Peyer's patch (tissue), 4 donors: Measurements from ENCODE around the gene ATP12A. TPM values are rescaled to one million over a fixed set of nuclear protein-coding genes. Genes with fewer than 3 reads are reported as not detected.
"Not testable (repeated sequence)": the region's sequence is repeated elsewhere in the genome, so short reads cannot be mapped to it uniquely, and the experiment has no call there.

Experiments used
- DNase-seq, 3 donors: peaks; one replicate each; pipeline ENCODE4 v3.0.0-alpha.2; 2017 to 2019
- H3K27ac ChIP-seq, 4 donors: fragments of 200-600 bp; sonication (generic); one replicate each; pipeline ENCODE4 v1.5.1; 2016 to 2019
- H3K27me3 ChIP-seq, 2 donors: fragments of 200-600 bp; sonication (generic); one replicate each; pipeline ENCODE4 v1.5.1; 2019
- H3K36me3 ChIP-seq, 3 donors: fragments of 200-600 bp; sonication (generic); one replicate each; pipeline ENCODE4 v1.5.1; 2016 to 2019
- H3K4me1 ChIP-seq, 4 donors: fragments of 200-600 bp; sonication (generic); one replicate each; pipeline ENCODE4 v1.5.1; 2016 to 2019
- H3K4me3 ChIP-seq, 4 donors: fragments of 200-600 bp; sonication (generic); 1 replicate in 3 of 4; 2 replicates in 1 of 4; pipeline ENCODE4 v1.5.1; 2016 to 2019; ENCODE audit warnings: mild to moderate bottlenecking in 1 of 4
- H3K9me3 ChIP-seq, 4 donors: fragments of 200-600 bp; sonication (generic); one replicate each; pipeline ENCODE4 v1.5.1; 2016 to 2019; ENCODE audit warnings: mild to moderate bottlenecking in 1 of 4
- POLR2A ChIP-seq, 2 donors: fragments of 450-650 bp; IDR thresholded peaks; one replicate each; pipeline ENCODE4 v1.5.1; 2017; ENCODE audit warnings: antibody characterized with exemption in 2 of 2, mild to moderate bottlenecking in 2 of 2, moderate library complexity in 2 of 2
- total RNA-seq, 4 donors: library from RNA; depleted of rRNA; stranded (reverse); fragments of >200 nt; gene quantifications; one replicate each; pipeline ENCODE4 v1.1.0, GENCODE V29; 2016
- TF ChIP-seq, protein P1 (sequence below), 6 experiments: fragments of 450-650 bp in 4 of 6; fragments of 200-600 bp in 2 of 6; sonication (generic) in 1 of 6; IDR thresholded peaks; one replicate each; pipeline ENCODE4 v1.5.1; 2017 to 2019; ENCODE audit warnings: antibody characterized with exemption in 6 of 6, mild to moderate bottlenecking in 3 of 6, moderate library complexity in 1 of 6

ATP12A gene
- total RNA-seq, 4 donors from 2014 or later: not detected

DNA sequence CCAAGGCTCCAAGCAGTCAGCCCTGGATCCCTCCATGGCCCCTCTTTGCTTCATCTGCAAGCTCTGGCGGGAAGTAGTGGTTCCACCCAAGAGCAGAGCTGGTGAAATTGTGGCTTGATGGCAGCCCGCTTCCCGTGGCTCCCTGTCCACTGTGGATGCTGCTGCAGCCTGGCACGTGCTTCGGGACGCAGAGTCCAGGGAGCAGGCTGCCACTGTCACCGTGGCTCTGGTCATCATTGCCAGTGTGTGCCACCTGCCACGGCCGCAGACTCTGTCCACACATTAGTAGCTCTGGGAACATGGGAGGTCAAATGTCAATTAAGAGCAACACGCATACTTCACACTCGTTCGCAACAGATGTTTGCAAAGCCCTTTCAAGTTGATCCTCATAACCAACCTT, 43.0 kb downstream of the ATP12A start:
- Histone ChIP-seq H3K27ac (no peak overlapping the region), H3K27me3 (no peaks in the 10 kb centered on the region), H3K9me3 (no peaks in the 10 kb centered on the region), H3K4me3 (no peak overlapping the region), H3K4me1 (no peaks in the 10 kb centered on the region), H3K36me3 (no peaks in the 10 kb centered on the region)
- no peak for TF ChIP-seq POLR2A (IDR thresholded peaks at IDR 0.05)
- TF ChIP-seq, protein P1, sequence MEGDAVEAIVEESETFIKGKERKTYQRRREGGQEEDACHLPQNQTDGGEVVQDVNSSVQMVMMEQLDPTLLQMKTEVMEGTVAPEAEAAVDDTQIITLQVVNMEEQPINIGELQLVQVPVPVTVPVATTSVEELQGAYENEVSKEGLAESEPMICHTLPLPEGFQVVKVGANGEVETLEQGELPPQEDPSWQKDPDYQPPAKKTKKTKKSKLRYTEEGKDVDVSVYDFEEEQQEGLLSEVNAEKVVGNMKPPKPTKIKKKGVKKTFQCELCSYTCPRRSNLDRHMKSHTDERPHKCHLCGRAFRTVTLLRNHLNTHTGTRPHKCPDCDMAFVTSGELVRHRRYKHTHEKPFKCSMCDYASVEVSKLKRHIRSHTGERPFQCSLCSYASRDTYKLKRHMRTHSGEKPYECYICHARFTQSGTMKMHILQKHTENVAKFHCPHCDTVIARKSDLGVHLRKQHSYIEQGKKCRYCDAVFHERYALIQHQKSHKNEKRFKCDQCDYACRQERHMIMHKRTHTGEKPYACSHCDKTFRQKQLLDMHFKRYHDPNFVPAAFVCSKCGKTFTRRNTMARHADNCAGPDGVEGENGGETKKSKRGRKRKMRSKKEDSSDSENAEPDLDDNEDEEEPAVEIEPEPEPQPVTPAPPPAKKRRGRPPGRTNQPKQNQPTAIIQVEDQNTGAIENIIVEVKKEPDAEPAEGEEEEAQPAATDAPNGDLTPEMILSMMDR (IDR thresholded peaks at IDR 0.05): no peak
- DNase-seq: peak in 1 of 3 donors; percentile 0

DNA sequence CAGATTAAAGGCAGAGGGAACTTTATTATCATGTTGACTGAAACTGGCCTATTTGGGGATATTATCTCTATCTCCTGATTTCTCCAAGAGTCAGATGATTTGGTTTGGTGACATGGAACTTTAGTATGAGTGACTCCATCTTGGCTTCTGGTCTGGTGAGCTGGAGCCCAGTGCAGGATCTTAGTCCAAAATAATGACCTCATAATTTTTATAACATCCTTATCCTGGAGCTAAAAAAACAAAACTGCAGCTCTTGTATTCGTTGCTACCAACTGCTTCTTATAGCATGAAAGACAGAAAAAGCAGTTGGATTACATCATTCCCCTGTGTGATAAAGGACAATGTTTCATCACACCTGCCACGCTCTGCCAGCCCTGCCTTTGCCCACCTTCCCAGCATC, 44.5 kb downstream of the ATP12A start:
- no peak for TF ChIP-seq POLR2A (IDR thresholded peaks at IDR 0.05)
- TF ChIP-seq, protein P1 (IDR thresholded peaks at IDR 0.05): no peak
- Histone ChIP-seq H3K4me1 (no peaks in the 10 kb centered on the region), H3K4me3 (no peak overlapping the region), H3K27me3 (no peaks in the 10 kb centered on the region), H3K9me3 (no peaks in the 10 kb centered on the region), H3K27ac (no peak overlapping the region), H3K36me3 (no peaks in the 10 kb centered on the region)
- DNase-seq: peak in 1 of 3 donors; percentile 0

DNA sequence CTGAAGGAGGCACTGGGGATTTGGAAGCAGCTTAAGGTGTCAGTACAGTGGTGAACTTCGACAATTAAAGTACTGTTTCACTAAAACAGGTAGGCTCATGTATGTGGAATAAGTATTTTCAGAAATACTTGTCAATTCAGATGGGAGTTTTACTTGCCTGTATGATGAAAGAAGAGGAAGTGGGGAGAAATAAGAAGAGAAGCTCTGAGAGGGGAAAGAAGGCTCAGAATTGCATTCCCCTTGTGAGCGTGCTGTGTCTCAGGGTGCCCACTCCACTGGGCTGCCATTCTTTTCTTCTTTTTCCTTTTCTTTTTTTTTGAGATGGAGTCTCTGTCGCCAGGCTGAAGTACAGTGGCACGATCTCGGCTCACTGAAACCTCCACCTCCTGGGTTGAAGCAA, 45.2 kb downstream of the ATP12A start:
- TF ChIP-seq, protein P1 (IDR thresholded peaks at IDR 0.05): no peak
- no peak for TF ChIP-seq POLR2A (IDR thresholded peaks at IDR 0.05)
- peak in 1 of 3 donors; percentile 0 for DNase-seq
- Histone ChIP-seq H3K27me3 (no peaks in the 10 kb centered on the region), H3K4me3 (no peak overlapping the region), H3K9me3 (no peaks in the 10 kb centered on the region), H3K36me3 (no peaks in the 10 kb centered on the region), H3K27ac (no peak overlapping the region), H3K4me1 (no peaks in the 10 kb centered on the region)

DNA sequence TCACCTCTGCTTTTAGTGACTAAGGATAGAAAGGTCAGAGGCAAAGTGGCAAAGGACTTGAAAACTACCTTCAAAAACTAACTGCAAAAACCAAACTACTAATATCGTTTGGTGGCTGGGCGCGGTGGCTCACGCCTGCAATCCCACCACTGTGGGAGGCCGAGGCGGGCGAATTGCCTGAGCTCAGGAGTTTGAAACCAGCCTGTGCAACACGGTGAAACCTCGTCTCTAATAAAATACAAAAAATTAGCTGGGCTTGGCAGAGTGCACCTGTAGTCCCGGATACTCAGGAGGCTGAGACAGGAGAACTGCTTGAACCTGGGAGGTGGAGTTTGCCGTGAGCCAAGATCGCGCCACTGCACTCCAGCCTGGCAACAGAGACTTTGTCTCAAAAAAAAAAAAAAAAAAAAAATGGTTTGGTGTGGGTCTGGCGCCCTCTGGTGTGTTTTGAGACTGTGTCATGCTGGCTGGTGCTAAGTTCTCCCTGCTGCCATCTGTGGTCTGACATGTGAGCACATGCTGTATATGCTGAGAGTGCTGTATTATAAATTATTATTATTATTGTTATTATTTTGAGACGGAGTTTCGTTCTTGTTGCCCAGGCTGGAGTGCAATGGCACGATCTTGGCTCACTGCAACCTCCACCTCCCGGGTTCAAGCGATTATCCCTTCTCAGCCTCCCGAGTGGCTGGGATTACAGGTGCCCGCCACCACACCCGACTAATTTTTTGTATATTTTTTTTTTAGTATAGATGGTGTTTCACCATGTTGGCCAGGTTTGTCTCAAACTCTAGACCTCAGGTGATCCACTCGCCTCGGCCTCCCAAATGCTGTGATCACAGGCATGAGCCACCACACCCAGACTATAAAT, 47.8 kb downstream of the ATP12A start:
- peak in 2 of 3 donors; percentile 60 to 81 for DNase-seq
- Histone ChIP-seq H3K4me3 (no peak overlapping the region), H3K27me3 (no peaks in the 10 kb centered on the region), H3K9me3 (no peaks in the 10 kb centered on the region), H3K36me3 (no peaks in the 10 kb centered on the region), H3K4me1 (no peaks in the 10 kb centered on the region), H3K27ac (no peak overlapping the region)
- TF ChIP-seq, protein P1 (IDR thresholded peaks at IDR 0.05): peak; percentile 38 to 88 (median 72)
- TF ChIP-seq POLR2A (IDR thresholded peaks at IDR 0.05): no peak

DNA sequence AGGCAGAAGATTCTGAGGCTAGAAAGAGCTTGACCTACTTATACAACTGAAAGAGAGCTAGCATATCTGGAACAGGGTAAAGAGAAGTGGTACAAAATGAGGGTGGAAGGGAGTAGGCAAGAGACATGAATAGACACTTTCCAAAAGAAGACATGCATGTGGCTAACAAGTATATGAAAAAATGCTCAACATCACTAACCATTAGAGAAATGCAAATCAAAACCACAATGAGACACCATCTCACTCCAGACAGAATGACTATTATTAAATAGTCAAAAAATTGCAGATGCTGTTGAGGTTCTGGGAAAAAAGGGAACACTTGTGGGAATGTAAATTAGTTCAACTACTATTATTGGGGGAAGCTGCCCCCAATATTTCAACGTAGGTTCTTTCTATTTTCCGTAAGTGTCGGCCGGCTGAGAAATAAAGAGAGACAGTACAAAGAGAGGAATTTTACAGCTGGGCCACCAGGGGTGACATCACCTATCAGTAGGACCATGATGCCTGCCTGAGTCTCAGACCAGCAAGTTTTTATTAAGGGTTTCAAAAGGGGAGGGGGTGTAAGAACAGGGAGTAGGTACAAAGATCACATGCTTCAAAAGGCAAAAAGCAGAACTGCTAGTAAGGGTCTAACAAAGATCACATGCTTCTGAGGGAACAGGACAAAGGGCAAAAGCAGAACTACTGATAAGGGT, 50.8 kb downstream of the ATP12A start:
- not testable (repeated sequence) for H3K9me3 ChIP-seq, H3K27me3 ChIP-seq, H3K4me3 ChIP-seq, H3K27ac ChIP-seq, H3K36me3 ChIP-seq, H3K4me1 ChIP-seq
- DNase-seq: peak in 1 of 3 donors; percentile 4

DNA sequence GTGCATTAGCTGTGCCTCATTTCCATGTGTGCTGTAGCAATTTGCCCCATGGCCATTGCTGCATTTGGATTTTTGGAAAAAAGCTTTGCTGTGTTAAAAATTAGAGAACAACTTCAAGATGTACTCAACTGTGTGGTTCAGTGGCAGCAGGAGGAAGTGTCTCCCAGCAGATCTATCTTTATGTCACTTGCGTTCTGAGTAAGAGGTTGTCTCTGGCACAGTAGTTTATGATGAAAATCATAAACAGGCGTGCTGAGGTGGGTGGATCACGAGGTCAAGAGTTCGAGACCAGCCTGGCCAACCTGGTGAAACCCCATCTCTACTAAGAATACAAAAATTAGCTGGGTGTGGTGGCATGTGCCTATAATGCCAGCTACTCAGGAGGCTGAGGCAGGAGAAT, 54.7 kb downstream of the ATP12A start:
- Histone ChIP-seq H3K27ac (no peak overlapping the region), H3K9me3 (no peaks in the 10 kb centered on the region), H3K36me3 (no peaks in the 10 kb centered on the region), H3K27me3 (no peaks in the 10 kb centered on the region), H3K4me1 (no peaks in the 10 kb centered on the region), H3K4me3 (no peak overlapping the region)
- DNase-seq: peak in 1 of 3 donors; percentile 2
- no peak for TF ChIP-seq POLR2A (IDR thresholded peaks at IDR 0.05)
- TF ChIP-seq, protein P1 (IDR thresholded peaks at IDR 0.05): no peak
